ENCODE measurements around the gene COL6A1.

Gene COL6A1

GRCh38 chr21:46049890-46050667 is 68.5 kb downstream of the COL6A1 start:
- no peak for DNase-seq (ENCODE audit: low spot score)

GRCh38 chr21:46050668-46051378 is 69.3 kb downstream of the COL6A1 start:
- DNase-seq (ENCODE audit: low spot score), result no peak

GRCh38 chr21:46051379-46051770 is 69.8 kb downstream of the COL6A1 start:
- DNase-seq (ENCODE audit: low spot score), result no peak

GRCh38 chr21:46051821-46052675 is 70.5 kb downstream of the COL6A1 start:
- no peak for DNase-seq (ENCODE audit: low spot score)

DNA sequence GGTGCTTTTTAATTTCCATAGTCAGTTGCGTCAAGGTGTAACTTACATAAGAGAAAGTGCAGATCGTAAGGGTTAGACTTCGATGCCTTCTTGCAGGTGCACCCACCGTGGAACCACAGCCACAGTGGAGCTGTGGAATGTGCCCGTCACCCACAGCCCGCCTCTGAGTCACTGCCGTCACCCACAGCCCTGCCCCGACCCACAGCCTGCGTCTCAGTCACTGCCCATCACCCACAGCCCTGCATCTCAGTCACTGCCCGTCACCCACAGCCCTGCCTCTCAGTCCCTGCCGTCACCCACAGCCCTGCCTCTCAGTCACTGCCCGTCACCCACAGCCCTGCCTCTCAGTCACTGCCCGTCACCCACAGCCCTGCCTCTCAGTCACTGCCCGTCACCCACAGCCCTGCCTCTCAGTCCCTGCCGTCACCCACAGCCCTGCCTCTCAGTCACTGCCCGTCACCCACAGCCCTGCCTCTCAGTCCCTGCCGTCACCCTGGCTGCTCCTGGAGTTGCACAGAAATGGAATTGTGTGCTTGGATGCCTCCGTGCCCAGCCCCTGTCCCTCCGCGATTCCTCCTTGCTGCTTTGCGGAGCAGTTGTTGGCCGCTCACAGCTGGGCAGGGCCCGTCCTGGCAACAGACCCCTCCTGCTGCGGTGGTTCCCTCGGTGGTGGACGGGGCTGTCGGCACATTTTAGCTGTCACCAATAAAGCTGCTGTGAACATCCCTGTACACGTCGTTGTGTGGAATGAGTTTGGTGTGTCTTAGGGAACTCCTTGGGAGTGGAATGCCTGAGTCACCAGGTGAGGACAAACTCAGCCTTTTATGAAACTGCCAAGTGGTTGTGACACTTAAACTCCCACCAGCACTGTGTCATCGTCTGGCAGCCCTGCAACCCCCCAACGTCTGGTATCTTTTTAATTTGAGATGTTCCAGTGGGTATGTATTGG is 71.4 kb downstream of the COL6A1 start:
- no peak for DNase-seq (ENCODE audit: low spot score)

DNA sequence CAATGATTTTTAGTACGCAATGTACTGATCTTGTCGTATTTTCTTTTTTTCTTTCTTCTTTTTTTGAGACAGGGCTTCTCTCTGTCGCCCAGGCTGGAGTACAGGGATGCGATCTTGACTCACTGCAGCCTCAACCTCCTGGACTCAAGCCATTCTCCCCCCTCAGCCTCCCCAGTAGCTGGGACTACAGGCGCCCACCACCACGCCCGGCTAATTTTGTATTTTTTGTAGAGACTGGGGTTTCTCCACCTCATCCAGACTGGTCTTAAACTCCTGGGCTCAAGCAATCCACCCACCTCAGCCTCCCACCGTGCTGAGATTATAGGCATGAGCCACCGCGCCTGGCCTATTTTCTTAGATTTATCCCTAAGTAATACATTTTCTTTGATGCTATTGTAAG is 72.5 kb downstream of the COL6A1 start:
- no peak for DNase-seq (ENCODE audit: low spot score)

GRCh38 chr21:46054451-46054881 is 72.9 kb downstream of the COL6A1 start:
- DNase-seq (ENCODE audit: low spot score), result no peak

Measured in hematopoietic multipotent progenitor cell treated with erythropoietin and hydrocortisone succinate and interleukin-3 and kit ligand, for 15 days (in vitro differentiated cells).